ENCODE data around the gene HLA-DOB. TPM values are rescaled to one million over a fixed set of nuclear protein-coding genes. Genes with fewer than 3 reads are reported as not detected.

Gene HLA-DOB
- total and polyA plus RNA-seq, 2 of the 13 experiments (the other 11 are each of a cell fraction or from before 2014, with no cell fraction given) = not detected

GRCh38 chr6:32843979-32844838 lies 27.4 kb upstream of the HLA-DOB start, which contains the start of gene PSMB8 (continued):
- no peak for TF ChIP-seq PHF21A (CRISPR knock-in tag; IDR thresholded peaks at IDR 0.05)
- peak; percentile 43; the same call in 1 of the 2 replicates for TF ChIP-seq KAT8 (CRISPR knock-in tag; IDR thresholded peaks at IDR 0.05)
- 0 out of 2 replicates have a peak, but pooled peaks have one; percentile 36 for TF ChIP-seq ZNF232 (CRISPR knock-in tag; IDR thresholded peaks at IDR 0.05; ENCODE audit: borderline replicate concordance)
- peak; percentile 55 for TF ChIP-seq ZFX (CRISPR knock-in tag; IDR thresholded peaks at IDR 0.05; ENCODE audit: low read depth)
- no peak; the same call in 1 of the 2 replicates for TF ChIP-seq NCOA2 (CRISPR knock-in tag; IDR thresholded peaks at IDR 0.05)
- no peak for TF ChIP-seq ZNF496 (CRISPR knock-in tag; IDR thresholded peaks at IDR 0.05; ENCODE audit: insufficient replicate concordance)
- TF ChIP-seq HBP1 (CRISPR knock-in tag; IDR thresholded peaks at IDR 0.05; ENCODE audit: low read depth) = no peak
- peak; percentile 74 for TF ChIP-seq HMGXB3 (CRISPR knock-in tag; IDR thresholded peaks at IDR 0.05; ENCODE audit: borderline replicate concordance)
- peak; percentile 62; the same call in 1 of the 2 replicates for TF ChIP-seq SNAI1 (CRISPR knock-in tag; IDR thresholded peaks at IDR 0.05; ENCODE audit: borderline replicate concordance)
- TF ChIP-seq NFYB (CRISPR knock-in tag; IDR thresholded peaks at IDR 0.05) = peak; percentile 81
- TF ChIP-seq, protein P1, sequence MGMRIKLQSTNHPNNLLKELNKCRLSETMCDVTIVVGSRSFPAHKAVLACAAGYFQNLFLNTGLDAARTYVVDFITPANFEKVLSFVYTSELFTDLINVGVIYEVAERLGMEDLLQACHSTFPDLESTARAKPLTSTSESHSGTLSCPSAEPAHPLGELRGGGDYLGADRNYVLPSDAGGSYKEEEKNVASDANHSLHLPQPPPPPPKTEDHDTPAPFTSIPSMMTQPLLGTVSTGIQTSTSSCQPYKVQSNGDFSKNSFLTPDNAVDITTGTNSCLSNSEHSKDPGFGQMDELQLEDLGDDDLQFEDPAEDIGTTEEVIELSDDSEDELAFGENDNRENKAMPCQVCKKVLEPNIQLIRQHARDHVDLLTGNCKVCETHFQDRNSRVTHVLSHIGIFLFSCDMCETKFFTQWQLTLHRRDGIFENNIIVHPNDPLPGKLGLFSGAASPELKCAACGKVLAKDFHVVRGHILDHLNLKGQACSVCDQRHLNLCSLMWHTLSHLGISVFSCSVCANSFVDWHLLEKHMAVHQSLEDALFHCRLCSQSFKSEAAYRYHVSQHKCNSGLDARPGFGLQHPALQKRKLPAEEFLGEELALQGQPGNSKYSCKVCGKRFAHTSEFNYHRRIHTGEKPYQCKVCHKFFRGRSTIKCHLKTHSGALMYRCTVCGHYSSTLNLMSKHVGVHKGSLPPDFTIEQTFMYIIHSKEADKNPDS (CRISPR knock-in tag; IDR thresholded peaks at IDR 0.05) = no peak
- TF ChIP-seq, protein P2, sequence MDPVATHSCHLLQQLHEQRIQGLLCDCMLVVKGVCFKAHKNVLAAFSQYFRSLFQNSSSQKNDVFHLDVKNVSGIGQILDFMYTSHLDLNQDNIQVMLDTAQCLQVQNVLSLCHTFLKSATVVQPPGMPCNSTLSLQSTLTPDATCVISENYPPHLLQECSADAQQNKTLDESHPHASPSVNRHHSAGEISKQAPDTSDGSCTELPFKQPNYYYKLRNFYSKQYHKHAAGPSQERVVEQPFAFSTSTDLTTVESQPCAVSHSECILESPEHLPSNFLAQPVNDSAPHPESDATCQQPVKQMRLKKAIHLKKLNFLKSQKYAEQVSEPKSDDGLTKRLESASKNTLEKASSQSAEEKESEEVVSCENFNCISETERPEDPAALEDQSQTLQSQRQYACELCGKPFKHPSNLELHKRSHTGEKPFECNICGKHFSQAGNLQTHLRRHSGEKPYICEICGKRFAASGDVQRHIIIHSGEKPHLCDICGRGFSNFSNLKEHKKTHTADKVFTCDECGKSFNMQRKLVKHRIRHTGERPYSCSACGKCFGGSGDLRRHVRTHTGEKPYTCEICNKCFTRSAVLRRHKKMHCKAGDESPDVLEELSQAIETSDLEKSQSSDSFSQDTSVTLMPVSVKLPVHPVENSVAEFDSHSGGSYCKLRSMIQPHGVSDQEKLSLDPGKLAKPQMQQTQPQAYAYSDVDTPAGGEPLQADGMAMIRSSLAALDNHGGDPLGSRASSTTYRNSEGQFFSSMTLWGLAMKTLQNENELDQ (CRISPR knock-in tag; IDR thresholded peaks at IDR 0.05; ENCODE audit: borderline replicate concordance) = no peak
- TF ChIP-seq ZBTB8A (CRISPR knock-in tag; IDR thresholded peaks at IDR 0.05; ENCODE audit: borderline replicate concordance, low read depth) = no peak
- TF ChIP-seq SRF (IDR thresholded peaks at IDR 0.05; ENCODE audit: low read depth, low read length) = no peak
- no peak for TF ChIP-seq ZNF329 (CRISPR knock-in tag; IDR thresholded peaks at IDR 0.05; ENCODE audit: low read depth)
- no peak for TF ChIP-seq ZBTB21 (CRISPR knock-in tag; IDR thresholded peaks at IDR 0.05)

Measured in HepG2 (cell line).